GM12875 (cell line): ENCODE data around the gene KCNJ5.

ENCODE experiments used
- H3K4me3 ChIP-seq: one replicate; pipeline ENCODE4 v1.5.1; 2011; ENCODE audit warnings: low read depth, low read length, control low read depth
- CTCF ChIP-seq: IDR thresholded peaks from 2 replicates; pipeline ENCODE4 v1.5.1; 2011; ENCODE audit warnings: low read depth, mild to moderate bottlenecking, control low read depth, inconsistent platforms, low read length, moderate library complexity, borderline replicate concordance; ENCODE audit not compliant: insufficient read depth

Gene KCNJ5

DNA sequence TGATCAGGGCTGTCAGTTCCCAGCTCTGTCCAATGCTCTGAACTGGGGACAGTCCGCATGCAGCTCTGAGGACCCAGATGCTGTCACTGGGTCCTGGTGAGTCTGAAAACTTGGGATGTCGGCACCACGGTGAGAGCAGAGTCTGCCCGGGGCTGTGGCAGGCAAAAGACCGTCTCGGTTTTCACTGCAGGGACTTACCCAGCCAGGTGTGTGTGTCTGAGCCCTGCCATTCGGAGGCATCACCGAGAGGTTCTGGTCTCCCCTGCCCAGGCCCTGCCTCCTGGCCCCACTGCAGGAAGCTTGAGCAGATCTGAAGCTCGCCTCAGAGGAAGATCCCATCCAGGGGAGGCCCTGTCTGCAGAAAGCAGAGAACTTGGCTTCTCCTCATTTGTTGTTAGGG lies 46.3 kb downstream of the KCNJ5 start:
- no peak for TF ChIP-seq CTCF
- no peak overlapping the region for H3K4me3 ChIP-seq

- no peak for TF ChIP-seq CTCF
- H3K4me3 ChIP-seq, result no peak overlapping the region
Observed at GRCh38 chr11:128938156-128938885, 47.2 kb downstream of the KCNJ5 start.

DNA sequence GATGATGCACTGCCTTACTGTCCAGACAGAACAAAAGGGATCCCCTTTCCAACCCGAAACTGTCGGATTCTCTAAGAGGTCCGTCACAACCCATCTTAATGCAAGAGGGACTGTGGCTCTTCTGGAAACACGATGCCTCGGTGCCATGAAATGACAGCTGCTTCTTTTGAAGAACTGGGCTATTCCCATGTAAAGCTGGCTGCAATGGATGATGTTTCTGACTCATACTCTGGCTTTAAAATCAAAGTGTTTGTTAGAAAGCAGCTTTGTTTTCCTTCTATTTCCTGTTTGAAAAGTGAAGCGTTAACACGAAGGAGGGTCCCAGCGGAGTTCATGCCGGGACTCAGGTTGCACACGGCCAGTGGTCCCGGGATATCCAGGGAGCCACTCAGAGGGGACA lies 48.4 kb downstream of the KCNJ5 start:
- TF ChIP-seq CTCF, result no peak
- no peak overlapping the region for H3K4me3 ChIP-seq

DNA sequence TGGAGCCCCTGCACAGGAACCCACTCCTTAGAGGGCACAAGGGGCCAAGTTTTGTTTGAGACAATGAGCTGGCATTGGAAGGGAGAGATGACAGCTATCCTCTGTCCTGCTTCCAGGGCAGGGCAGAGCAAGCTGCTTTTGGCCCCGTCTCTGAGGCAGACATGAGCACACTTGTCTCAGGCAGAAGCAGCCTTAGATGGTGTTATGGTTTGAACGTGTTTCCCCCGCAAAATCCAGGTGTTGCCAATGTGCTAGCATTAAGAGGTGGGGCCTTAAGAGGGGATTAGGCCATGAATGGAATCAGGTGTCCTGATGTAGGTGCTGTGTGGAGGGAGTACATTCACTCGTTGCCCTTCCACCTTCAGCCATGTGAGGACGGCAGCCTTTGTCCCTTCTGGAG lies 49.0 kb downstream of the KCNJ5 start:
- TF ChIP-seq CTCF, result no peak
- no peak overlapping the region for H3K4me3 ChIP-seq

DNA sequence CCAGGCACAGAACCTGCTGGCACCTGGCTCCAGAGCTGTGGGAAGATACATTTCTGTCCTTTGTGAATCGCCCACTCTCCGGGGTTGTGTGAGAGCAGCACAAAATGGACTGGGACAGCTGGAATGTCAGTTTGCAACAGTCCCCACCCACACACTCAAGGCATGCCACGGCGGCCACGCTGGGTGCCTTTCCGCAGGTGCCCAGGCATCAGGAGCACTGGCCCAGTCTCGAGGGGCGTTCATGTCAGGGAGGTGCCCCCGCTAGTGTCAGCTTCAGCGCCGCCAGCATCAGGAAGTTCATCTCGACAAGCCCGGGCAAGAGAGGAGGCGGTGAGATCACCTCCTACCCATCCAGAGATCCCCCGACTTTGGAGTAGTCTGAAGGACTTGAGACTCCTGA lies 49.4 kb downstream of the KCNJ5 start:
- no peak overlapping the region for H3K4me3 ChIP-seq
- no peak for TF ChIP-seq CTCF

DNA sequence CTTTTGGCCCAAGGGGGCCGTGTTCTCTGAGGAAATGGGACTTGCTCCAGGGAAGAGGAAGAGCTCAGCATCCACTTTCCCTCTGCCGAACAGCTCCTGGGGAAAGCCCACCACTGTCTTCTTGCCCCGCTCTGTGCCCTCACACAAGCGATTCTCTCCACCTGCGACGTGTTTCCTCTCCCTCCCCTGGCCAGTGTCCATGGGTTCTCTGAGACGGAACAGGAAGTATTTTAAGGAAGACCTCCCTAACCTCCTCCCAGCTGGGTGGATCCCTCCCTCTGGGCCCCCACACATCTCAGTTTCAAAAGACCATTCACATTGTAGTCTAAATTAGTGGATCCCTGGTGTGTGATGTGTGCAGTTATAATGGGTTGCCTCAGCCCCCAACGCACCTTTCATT lies 50.0 kb downstream of the KCNJ5 start:
- no peak overlapping the region for H3K4me3 ChIP-seq
- no peak for TF ChIP-seq CTCF

- no peak overlapping the region for H3K4me3 ChIP-seq
- TF ChIP-seq CTCF, result no peak
Observed at GRCh38 chr11:128941573-128942271, 50.6 kb downstream of the KCNJ5 start.
